WI38 (cell line): ENCODE data around the gene SLC9A9.

Source experiments
- H3K4me3 ChIP-seq: 2 replicates; pipeline ENCODE4 v1.5.1; 2011; ENCODE audit warnings: low read depth, mild to moderate bottlenecking, control low read depth, low read length
- CTCF ChIP-seq: IDR thresholded peaks from 2 replicates; pipeline ENCODE4 v1.5.1; 2012; ENCODE audit warnings: low read depth, mild to moderate bottlenecking, control low read depth, low read length

The SLC9A9 gene

GRCh38 chr3:143830786-143831185, 17.5 kb downstream of the SLC9A9 start:
- H3K4me3 ChIP-seq = no peak overlapping the region
- no peak for TF ChIP-seq CTCF

- H3K4me3 ChIP-seq = no peak overlapping the region
- TF ChIP-seq CTCF = no peak
Measured at GRCh38 chr3:143830063-143830462, 18.2 kb downstream of the SLC9A9 start.

GRCh38 chr3:143827425-143827824, 20.8 kb downstream of the SLC9A9 start:
- H3K4me3 ChIP-seq = no peak overlapping the region
- TF ChIP-seq CTCF = no peak

GRCh38 chr3:143826296-143826695, 22.0 kb downstream of the SLC9A9 start:
- no peak overlapping the region for H3K4me3 ChIP-seq
- TF ChIP-seq CTCF = no peak

GRCh38 chr3:143825513-143825912, 22.8 kb downstream of the SLC9A9 start:
- TF ChIP-seq CTCF = no peak
- H3K4me3 ChIP-seq = no peak overlapping the region

- TF ChIP-seq CTCF = no peak
- no peak overlapping the region for H3K4me3 ChIP-seq
Measured at GRCh38 chr3:143824735-143825385, 23.4 kb downstream of the SLC9A9 start.

- no peak overlapping the region for H3K4me3 ChIP-seq
- TF ChIP-seq CTCF = no peak
Measured at GRCh38 chr3:143822798-143823197, 25.5 kb downstream of the SLC9A9 start.
